HG02763 (cell line): ENCODE measurements around the gene PPFIA4.

Experiments
- ATAC-seq: cut with Tn5 transposase; IDR thresholded peaks from one replicate; pipeline ENCODE4 v1.9.1; 2021; ENCODE audit warnings: mild to moderate bottlenecking, moderate library complexity; ENCODE audit not compliant: unreplicated experiment

The PPFIA4 gene

GRCh38 chr1:203124546-203125317, 98.4 kb downstream of the PPFIA4 start:
- no peak for ATAC-seq

GRCh38 chr1:203126151-203126865, 100.0 kb downstream of the PPFIA4 start:
- ATAC-seq = no peak

- no peak for ATAC-seq
Measured at GRCh38 chr1:203126866-203127665, 100.8 kb downstream of the PPFIA4 start.

GRCh38 chr1:203127666-203128430, 101.6 kb downstream of the PPFIA4 start, which contains the start of gene ADORA1:
ADORA1 (plus strand) TSS chr1:203127726; CDS start chr1:203128842, 1,116 bp downstream.
- ATAC-seq = no peak

- ATAC-seq = no peak
Measured at GRCh38 chr1:203128431-203128715, 102.1 kb downstream of the PPFIA4 start.
